SW 1271 (cell line): Measurements from ENCODE around the gene PARP8.
"Not testable (repeated sequence)": the region's sequence is repeated elsewhere in the genome, so short reads cannot be mapped to it uniquely, and the experiment has no call there.

Experiments used
- DNase-seq, 2 experiments: peaks; one replicate each; lab custom pipeline; 2025; lab: John Stamatoyannopoulos, UW

Gene PARP8

DNA sequence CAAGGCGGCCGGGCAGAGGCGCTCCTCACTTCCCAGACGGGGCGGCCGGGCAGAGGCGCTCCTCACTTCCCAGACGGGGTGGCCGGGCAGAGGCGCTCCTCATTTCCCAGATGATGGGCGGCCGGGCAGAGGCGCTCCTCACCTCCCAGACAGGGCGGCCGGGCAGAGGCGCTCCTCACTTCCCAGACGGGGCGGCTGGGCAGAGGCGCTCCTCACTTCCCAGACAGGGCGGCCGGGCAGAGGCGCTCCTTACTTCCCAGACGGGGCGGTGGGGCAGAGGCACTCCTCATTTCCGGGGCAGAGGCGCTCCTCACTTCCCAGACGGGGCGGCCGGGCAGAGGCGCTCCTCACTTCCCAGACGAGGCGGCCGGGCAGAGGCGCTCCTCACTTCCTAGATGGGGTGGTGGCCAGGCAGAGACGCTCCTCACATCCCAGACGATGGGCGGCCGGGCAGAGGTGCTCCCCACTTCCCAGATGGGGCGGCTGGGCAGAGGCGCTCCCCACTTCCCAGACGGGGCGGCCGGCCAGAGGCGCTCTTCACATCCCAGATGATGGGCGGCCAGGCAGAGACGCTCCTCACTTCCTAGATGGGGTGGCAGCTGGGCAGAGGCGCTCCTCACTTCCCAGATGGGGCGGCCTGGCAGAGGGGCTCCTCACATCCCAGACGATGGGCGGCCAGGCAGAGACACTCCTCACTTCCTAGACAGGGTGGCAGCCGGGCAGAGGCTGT lies 108.2 kb downstream of the PARP8 start:
- DNase-seq = not testable (repeated sequence)

DNA sequence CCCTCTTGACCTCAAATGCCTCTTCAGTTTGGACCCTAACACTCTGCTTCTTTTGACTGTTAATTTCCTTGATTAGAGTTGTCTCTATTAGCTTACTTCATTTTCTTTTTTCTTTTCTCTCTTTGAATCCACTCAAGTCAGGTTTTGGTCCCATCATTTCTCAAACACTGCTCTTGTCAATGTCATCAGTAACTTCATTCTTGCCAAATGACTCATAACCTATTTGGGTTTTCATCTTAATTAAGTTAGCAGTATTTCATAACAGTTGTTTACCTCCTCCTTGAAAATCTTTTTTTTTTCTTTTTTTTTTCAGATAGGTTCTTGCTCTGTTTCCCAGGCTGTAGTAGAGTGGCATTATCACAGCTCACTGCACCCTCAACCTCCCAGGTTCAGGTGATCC lies 119.6 kb downstream of the PARP8 start:
- no peak for DNase-seq

DNA sequence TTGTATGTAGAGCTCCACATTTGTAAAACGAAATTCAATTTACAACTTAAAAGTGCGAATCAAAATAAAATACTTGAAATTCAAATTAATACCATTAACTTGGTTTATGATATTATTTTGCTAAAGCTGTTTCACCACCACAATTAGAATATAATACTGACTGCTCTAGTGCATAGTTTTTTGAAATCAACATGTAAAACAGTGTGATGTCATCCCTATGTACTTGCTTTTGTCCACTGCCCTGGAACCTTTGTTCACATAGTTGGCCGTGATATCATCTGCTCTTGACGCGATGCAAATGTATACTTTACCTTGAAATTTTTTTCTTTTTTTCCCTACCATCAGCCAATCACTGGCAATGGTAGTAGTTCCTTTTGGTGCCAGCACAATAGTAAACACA lies 125.4 kb downstream of the PARP8 start:
- no peak for DNase-seq

DNA sequence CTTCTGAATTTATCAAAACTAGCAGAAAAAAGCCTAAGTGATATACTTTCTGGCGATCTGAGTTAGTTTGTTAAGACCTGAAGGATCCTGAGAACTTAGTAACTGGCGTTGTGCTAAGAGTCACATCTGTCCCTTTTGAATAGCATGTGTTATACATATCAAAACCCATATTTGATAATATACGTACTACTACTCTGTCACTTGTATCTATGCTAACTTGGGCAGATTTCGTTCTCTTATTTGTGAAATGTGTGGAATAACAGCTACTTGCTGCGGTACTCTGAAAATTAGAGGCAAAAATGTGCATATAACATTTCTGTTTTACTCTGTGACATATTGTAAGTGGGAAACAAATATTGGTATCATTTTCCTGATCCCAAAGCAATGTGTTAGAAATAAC lies 126.4 kb downstream of the PARP8 start:
- no peak for DNase-seq

DNA sequence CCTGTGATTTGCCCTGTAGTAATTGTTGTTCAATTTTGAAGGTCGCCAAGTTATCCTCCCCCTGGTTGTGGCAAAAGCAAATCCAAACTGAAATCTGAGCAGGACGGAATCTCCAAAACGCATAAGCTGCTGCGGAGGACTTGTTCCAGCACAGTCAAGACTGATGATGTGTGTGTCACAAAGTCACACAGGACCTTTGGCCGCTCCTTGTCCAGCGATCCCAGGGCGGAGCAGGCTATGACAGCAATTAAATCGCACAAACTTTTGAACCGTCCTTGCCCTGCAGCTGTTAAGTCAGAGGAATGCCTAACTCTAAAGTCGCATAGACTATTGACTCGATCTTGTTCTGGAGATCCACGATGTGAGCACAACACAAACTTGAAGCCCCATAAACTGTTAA lies 128.4 kb downstream of the PARP8 start:
- no peak for DNase-seq

DNA sequence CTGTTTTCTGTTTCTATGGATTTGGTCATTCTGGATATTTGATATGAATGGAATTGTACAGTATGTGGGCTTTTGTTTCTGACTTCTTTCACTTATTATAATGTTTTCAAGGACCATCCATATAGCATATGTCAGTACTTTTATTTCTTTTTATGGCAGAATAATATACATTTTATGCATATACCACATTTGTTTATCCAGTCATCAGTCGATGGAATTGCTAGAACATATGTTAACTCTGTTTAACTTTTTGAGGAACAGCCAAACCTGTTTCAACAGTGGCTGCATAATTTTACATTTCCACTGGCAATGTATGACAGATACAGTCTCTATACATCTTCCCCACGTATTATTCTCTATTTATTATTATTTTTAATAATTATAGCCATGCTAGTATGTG lies 131.6 kb downstream of the PARP8 start:
- no peak for DNase-seq

DNA sequence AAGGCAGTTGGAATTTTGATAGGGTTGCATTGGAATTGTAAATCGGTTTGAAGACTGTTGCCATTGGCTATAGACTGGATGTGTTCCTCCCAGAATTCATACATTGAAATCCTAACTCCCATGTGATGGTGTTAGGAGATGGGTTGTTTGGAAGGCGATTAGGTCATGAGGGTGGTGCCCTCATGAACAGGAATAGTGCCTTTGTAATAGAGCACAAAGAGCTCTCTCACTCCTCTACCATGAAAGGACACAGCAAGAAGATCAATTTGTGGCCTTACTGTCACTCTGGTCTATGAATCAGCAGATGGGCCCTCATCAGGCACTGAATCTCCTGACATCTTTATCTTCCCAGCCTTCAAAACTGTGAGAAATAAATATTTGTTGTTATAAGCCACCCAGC lies 133.2 kb downstream of the PARP8 start:
- no peak for DNase-seq

DNA sequence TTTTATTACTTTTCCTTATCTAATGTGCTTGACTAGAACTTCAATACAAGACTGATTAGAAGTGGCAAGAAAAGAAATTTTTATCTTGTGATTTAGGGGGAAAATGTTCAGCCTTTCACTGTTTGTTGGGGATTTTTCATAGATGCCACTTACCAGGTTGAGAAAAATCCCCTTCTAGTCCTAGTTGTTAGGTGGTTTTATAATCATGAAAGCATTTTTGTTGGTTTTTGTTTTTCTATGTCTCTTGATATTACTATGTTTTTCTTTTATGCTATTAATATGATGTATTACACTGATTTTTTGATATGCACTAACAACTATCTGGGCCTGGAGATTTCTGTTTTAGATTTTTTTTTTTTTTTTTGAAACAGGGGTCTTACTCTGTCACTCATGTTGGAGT lies 134.0 kb downstream of the PARP8 start:
- no peak for DNase-seq

DNA sequence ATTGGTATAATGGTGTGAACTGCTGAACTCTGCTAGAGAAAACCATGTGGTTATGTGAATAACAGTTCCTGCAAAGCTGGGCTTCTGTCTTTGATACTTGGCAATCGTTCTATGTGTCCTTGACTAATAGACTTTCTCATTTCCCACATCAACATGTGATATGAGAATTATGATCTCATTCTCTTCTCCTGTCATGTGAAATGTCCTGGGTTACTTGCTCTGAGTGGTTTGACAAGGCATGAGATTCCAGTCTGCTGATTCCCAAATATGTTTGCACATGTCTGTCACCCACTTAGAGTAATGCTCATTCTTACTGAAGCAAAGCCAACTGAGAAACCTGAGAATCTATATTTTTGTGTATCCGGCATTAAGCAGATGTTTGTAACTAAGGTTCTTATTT lies 141.2 kb downstream of the PARP8 start:
- no peak for DNase-seq

DNA sequence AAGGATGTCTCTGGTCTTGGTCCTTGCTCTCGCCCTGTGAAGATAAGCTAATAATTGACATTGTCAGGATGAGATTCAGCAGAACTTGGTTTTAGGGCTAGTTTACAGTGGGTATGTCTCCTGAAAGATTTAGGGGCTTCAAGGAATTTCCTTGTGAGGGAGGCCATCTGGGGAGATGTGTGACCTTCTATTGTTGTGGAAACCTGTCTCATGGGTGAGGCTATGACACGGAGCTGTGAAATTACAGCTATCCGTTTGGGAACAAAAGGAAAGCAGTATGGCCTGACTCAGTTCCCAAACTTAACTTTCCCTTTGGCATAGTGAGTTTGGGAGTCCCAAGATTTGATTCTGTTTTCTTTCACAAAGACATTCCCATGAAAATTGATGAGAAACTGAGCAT lies 142.0 kb downstream of the PARP8 start:
- DNase-seq = no peak

DNA sequence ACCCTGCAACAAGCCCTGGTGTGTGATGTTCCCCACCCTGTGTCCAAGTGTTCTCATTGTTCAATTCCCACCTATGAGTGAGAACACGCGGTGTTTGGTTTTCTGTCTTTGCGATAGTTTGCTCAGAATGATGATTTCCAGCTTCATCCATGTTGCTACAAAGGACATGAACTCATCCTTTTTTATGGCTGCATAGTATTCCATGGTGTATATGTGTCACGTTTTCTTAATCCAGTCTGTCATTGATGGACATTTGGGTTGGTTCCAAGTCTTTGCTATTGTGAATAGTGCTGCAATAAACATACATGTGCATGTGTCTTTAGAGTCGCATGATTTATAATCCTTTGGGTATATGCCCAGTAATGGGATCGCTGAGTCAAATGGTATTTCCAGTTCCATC lies 145.3 kb downstream of the PARP8 start:
- not testable (repeated sequence) for DNase-seq

DNA sequence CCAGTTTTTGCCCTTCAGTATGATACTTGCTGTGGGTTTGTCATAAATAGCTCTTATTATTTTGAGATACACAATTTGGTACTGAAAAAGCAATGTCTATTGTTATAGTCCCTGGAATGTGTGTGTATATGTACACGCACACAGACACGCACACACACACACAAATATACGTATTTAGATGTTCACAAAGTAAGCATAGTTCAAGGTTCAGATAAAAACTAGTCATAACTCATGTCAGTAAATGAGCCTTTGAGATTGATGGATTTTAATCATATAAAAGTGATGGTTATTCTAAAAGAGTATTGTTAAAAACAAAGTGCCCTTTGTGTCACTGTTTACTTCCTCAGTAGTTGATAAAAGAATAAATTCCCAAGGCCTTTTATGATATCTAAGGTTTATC lies 147.3 kb downstream of the PARP8 start:
- DNase-seq = no peak

DNA sequence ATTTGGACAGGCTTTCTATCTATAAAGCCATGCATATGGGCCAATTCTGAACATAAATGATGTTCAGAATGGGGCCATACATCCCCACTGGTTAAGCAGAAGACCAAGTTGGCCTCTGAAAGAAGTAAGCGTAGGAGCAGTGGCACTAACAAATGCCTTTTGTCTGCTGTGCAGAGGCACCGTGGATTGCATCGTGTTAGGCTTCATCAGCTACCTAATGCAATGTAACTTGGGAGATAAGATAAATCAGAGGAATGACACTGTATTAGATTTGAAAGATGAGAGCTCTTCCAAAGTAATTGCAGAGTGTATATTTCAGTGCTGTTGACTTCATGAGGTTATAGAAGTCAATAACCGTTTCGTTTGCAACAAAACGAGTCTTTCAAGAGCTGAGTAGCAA lies 148.1 kb downstream of the PARP8 start:
- DNase-seq = no peak

DNA sequence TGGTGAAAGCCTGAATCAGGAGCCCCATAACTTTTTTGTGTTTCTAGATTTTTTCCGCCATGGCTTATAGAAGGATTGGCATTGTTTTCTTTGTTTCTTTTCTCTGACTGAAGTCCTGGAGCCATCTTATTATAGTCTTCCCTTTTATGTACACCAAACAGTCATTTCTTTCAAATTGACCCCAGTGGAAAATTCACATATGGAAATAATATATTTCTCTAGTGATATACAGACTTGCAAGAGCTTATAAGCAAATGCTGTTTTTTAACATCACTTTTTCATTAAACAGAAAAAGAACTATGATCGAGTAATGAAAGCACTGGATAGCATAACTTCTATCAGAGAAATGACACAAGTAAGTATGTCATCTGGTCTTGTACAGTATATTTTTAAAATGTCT lies 155.6 kb downstream of the PARP8 start:
- DNase-seq = no peak

DNA sequence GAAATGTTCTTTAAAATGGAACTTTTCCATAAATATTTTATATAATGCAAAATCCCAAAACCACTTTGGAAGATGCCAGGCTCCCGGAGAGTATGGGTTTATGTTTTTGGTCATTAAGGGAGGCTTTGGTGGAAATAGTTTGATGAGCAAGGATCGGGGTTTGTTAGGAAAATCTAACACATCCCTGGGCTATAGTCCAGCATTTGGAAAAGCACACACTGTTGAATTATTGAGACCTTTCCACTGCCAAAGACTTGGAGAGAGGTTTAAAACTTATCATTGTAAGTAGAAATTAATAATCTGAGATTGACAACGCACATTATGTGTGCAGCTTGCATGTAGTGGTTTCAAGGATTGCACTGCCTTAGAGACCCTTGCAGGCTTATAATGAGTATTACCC lies 156.3 kb downstream of the PARP8 start:
- DNase-seq = no peak

DNA sequence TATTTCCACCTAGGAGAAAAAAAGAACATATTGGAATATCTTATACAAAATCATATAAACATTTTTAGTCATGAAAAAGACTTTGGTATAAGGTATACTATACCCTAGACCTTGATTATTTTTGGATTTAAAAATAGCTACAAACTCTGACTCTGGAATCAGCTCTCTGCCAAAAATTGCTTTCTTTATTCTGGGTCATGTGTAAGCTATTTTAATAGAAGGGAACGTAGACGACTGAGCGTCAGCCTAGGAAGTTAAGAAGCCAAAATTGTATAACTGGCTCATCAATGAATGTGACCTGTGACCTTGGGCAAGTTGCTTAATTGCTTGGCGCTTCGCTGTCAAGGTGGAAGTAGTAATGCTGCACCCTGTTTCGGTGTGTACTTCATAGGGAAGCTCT lies 157.1 kb downstream of the PARP8 start:
- DNase-seq = no peak

DNA sequence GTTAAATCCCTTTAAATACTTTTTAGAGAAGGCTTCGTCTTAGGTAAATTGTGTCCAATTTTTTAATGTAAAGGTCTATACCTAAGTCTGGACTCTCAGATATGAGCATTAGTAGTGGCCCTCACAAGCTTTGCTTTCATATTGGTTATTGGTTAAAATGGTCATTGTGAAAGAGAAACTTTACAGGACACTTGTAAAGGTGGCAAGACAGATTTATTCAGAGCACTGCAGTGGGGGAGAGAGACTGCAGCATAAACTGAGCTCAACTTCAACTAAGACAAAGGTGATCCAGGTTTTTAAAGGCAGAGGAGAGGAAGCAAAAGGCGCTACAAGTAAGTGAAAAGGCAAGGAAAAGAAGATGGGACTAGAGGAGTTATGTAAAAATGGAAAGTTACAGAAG lies 157.7 kb downstream of the PARP8 start:
- DNase-seq = no peak

DNA sequence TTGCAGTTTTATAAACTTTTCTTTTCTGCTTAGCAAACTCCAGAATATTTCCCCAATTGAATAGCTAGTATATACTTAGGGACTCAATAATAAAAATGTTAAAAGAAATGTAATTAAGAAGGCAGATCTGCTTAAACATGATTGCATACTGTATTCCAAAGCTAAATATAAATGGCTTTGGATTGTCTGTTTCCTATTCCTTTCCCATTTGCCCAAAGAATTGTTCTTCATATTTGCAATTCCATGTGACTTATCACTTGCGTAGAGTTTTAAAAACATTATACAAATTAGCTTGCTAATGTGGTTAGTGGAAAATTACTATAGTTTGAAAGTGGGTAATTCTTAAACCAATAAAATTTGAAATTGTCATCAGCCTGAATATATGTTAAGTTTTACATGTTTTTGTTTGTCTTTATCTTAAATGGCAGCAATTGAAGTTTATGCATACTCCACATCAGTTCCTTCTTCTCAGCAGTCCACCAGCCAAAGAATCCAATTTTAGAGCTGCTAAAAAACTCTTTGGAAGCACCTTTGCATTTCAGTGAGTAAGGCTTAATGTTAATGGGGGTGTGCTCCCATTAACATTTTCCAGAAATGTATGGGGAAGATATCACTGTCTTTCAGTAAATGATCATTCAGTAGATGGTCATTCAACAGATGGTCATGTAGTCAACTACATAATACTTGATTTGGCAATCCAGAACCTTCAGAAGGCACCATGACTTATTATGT lies 161.2 kb downstream of the PARP8 start:
- DNase-seq = no peak

DNA sequence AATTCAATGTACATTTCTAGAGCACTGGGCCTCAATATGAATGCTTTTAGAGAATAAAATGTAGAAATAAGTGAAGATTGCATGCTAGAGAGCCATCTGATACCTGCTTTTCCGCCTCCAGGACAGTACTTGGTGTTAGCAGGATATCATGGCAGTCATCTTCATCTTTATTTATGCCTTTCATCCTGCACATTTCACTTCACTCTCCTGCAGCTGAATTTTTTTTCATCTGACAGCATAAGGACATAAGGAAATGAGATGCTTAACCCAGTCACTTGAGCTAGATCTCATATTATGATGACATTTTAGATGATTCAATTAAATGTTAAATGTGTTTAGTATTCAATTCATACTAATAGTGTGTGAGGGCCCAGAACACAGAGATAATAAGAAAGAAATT lies 162.6 kb downstream of the PARP8 start:
- DNase-seq = no peak

DNA sequence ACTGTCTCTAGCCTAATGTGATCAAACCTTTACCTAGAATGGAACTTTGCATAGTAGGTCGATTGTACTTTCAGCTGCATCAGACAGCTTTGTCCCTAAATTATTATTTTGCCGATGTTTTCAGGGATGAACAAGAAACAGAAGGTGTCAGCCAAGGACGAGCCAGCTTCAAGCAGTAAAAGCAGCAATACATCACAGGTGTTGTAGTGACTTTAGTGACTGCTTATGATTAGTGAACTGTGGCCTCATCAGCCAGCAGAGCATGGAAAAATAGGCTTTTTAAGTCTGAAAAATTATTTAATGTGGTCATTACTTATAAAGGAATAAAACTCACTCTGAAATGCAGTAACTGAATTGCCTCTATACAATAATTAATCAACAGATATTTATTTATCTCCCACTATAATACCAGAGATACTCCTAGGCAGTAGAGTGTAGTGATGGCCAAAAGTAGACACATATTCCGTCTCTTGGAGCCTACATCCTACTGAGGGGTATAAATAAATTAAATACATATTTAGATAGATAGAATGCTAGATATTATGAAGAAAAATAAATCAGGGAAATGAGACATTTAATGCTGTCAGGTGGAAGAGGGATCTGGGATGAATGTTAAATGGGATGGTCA lies 166.3 kb downstream of the PARP8 start:
- no peak for DNase-seq

DNA sequence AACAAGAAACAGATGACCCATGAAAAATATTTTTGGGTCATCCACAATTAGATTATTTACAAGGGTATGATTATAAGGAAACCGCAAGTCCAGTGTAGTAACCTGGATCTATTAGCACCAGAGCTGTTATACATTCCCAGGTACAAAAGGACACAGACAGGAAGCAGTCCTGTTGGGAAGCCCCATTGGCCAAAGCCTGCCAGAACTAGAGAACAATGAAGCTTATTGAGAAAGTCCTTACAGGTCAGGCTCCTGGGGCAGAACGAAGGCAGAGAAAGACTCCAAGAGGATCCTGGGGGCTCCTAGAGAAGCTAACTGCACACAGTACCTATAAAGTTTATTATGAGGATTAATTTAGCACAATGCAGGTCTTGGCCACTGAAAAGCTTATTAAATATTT lies 169.9 kb downstream of the PARP8 start:
- DNase-seq = no peak

DNA sequence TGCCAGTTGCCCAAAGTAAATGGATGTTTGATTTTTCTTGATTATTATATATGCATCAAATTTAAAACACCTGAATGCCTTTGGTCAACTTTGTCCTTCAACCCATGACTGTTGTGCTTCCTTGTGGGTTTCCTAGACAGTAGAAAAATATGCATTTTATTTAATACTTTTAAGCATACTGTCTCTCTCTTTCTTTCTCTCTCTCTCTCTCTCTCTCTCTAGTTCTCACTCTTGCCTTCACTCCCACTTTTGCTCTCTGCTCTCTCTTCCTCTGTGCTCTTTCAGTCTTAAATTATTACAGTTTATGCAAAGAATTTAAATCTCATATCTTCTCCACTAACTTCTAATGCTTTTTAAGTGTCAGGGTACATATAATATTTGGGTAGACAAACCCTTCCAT lies 173.0 kb downstream of the PARP8 start:
- DNase-seq = no peak

DNA sequence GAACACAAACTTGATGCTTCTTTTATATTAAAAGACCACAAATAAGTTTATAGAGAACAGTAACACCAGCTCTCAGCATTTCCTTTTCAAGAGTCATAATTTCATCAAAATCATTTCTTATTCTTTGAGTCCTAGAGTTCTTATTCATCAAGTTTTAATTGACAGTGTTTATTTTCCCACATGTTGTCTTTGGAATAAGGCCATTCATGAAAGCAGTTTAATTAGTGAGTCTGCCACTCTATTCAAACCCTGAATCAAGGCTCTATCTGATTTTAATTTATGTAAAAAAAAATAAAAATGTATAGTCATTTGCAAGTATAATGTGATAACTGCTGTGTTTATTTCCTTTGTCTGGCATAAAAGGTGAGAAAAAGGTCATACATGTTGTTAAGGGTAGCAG lies 176.7 kb downstream of the PARP8 start:
- DNase-seq = no peak

DNA sequence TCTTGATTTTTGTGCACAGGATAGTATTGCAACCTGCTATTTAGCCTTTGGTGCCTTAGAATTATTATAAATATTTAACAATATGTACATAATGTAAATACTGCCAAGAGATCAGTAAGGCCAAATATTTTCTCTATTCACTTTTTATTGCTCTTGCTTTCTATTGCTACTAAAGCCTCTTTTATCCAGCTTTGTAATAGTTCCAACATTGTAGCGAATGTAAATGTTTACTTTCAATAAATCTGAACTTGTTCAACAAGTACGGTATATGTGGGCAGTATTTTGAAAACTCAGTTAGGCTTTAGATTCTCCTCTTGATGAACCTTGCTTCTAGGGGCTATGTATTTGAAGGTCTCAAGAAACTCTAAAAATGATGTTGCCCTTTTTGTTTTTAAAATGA lies 179.8 kb downstream of the PARP8 start:
- DNase-seq = no peak
